Measurements from ENCODE around the gene RAB10. TPM values are rescaled to one million over a fixed set of nuclear protein-coding genes. Genes with fewer than 3 reads are reported as not detected.
"Not testable (repeated sequence)": the region's sequence is repeated elsewhere in the genome, so short reads cannot be mapped to it uniquely, and the experiment has no call there.

The RAB10 gene
- total and polyA plus RNA-seq, 4 donors = 45.8 to 92.4 (median 69.0) TPM

GRCh38 chr2:26086155-26086637, 52.3 kb downstream of the RAB10 start:
- H3K27ac ChIP-seq (ENCODE audit: low read depth in 1 of 2, low read length in 2 of 2) = no peak overlapping the region
- H3K9me3 ChIP-seq (ENCODE audit: control insufficient read depth, low read length) = no peaks in the 10 kb centered on the region
- no peaks in the 10 kb centered on the region for H3K36me3 ChIP-seq (ENCODE audit: control insufficient read depth in 1 of 2, insufficient read depth in 2 of 2, low read length in 1 of 2)
- H3K27me3 ChIP-seq (ENCODE audit: control insufficient read depth in 1 of 2, insufficient read depth in 2 of 2, low read length in 1 of 2) = no peaks in the 10 kb centered on the region
- ATAC-seq (ENCODE audit: low FRiP score) (no peak), DNase-seq (no peak)
- no peaks in the 10 kb centered on the region for H3K4me1 ChIP-seq (ENCODE audit: control insufficient read depth in 1 of 2, insufficient read depth in 2 of 2, low read length in 2 of 2)
- no peak overlapping the region for H3K4me3 ChIP-seq (ENCODE audit: low read length in 2 of 2)
- intact Hi-C loops (cut with DNase I) = no loop called here
- WGBS, 2 donors = 84 to 91% methylated on average over 5 of the region's 5 CpGs

GRCh38 chr2:26086779-26087178, 52.9 kb downstream of the RAB10 start:
- 85 to 87% methylated on average over 5 of the region's 5 CpGs for WGBS, 2 donors
- no peak for DNase-seq

DNA sequence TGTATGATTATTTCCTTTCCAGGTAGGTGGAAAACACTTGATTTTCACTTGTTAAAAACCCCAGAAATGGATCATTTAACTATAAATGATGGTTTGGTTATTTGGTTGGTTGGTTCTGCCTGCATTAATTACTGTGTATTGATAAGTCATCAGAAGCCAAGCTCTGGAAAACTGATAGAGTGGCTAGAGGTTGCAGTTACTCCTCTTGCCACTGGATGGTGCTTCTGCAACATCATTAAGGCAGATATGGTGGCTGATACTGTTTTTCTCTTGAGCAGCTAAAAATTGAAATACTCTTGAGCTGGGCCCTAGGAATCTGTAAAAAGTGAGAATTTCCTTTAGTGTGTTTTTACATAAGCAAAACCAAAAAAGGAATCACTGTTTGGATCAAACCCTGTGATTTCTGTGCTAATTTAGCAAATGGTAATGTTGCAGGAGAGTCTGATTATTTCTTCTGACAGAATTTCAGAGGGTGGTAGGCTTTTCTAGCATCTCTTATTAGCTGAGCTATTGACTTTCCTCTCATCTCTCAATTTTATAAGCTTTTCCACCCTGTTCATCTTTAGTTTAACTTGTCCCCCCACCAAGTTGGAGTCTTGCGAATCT, 54.3 kb downstream of the RAB10 start:
- intact Hi-C loops (cut with DNase I) = no loop called here
- no peak for DNase-seq
- WGBS, 2 donors = 95 to 98% methylated on average over 1 of the region's 1 CpG
- H3K4me3 ChIP-seq (ENCODE audit: low read length in 2 of 2) = no peak overlapping the region
- H3K9me3 ChIP-seq (ENCODE audit: control insufficient read depth, low read length) = no peaks in the 10 kb centered on the region
- no peaks in the 10 kb centered on the region for H3K27me3 ChIP-seq (ENCODE audit: control insufficient read depth in 1 of 2, insufficient read depth in 2 of 2, low read length in 1 of 2)
- no peak for ATAC-seq (ENCODE audit: low FRiP score)
- H3K27ac ChIP-seq (ENCODE audit: low read depth in 1 of 2, low read length in 2 of 2) = no peak overlapping the region
- no peaks in the 10 kb centered on the region for H3K36me3 ChIP-seq (ENCODE audit: control insufficient read depth in 1 of 2, insufficient read depth in 2 of 2, low read length in 1 of 2)
- H3K4me1 ChIP-seq (ENCODE audit: control insufficient read depth in 1 of 2, insufficient read depth in 2 of 2, low read length in 2 of 2) = peaks cover 0 to 2% of the 10 kb centered on the region in 2 donors

More at GRCh38 chr2:26086779-26087178, 52.9 kb downstream of the RAB10 start:
- H3K27ac ChIP-seq (ENCODE audit: low read depth in 1 of 2, low read length in 2 of 2) = no peak overlapping the region
- H3K27me3 ChIP-seq (ENCODE audit: control insufficient read depth in 1 of 2, insufficient read depth in 2 of 2, low read length in 1 of 2) = no peaks in the 10 kb centered on the region
- H3K36me3 ChIP-seq (ENCODE audit: control insufficient read depth in 1 of 2, insufficient read depth in 2 of 2, low read length in 1 of 2) = no peaks in the 10 kb centered on the region
- ATAC-seq (ENCODE audit: low FRiP score) = no peak
- no peaks in the 10 kb centered on the region for H3K4me1 ChIP-seq (ENCODE audit: control insufficient read depth in 1 of 2, insufficient read depth in 2 of 2, low read length in 2 of 2)
- H3K4me3 ChIP-seq (ENCODE audit: low read length in 2 of 2) = no peak overlapping the region
- intact Hi-C loops (cut with DNase I) = no loop called here
- H3K9me3 ChIP-seq (ENCODE audit: control insufficient read depth, low read length) = no peaks in the 10 kb centered on the region

- WGBS, 2 donors = 60 to 77% methylated on average over 4 of the region's 4 CpGs
- H3K4me3 ChIP-seq (ENCODE audit: low read length in 2 of 2); H3K36me3 ChIP-seq (ENCODE audit: control insufficient read depth in 1 of 2, insufficient read depth in 2 of 2, low read length in 1 of 2); DNase-seq; intact Hi-C loops (cut with DNase I); ATAC-seq (ENCODE audit: low FRiP score); H3K27me3 ChIP-seq (ENCODE audit: control insufficient read depth in 1 of 2, insufficient read depth in 2 of 2, low read length in 1 of 2); H3K9me3 ChIP-seq (ENCODE audit: control insufficient read depth, low read length); H3K4me1 ChIP-seq (ENCODE audit: control insufficient read depth in 1 of 2, insufficient read depth in 2 of 2, low read length in 2 of 2); H3K27ac ChIP-seq (ENCODE audit: low read depth in 1 of 2, low read length in 2 of 2): not testable (repeated sequence)
Observed at GRCh38 chr2:26088931-26089330, 55.0 kb downstream of the RAB10 start.

DNA sequence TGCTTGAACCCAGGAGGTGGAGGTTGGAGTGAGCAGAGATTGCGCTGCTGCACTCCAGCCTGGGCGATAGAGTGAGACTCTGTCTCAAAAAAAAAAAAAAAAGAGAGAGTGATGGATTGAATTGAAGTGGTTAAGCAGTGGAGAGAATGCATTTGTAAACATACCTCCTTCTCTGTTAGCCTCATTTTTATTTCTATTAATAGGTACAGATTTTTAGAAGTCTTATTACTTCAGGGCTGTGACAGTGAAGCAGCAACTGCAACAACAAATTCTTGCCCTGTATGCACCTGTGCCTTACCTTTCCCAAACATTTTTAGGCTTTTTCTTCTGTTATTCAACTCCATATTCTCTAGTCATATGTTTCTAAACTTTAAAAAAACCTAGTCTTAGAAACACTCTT, 55.5 kb downstream of the RAB10 start:
- Histone ChIP-seq H3K27me3 (ENCODE audit: control insufficient read depth in 1 of 2, insufficient read depth in 2 of 2, low read length in 1 of 2) (no peaks in the 10 kb centered on the region), H3K4me3 (ENCODE audit: low read length in 2 of 2) (no peak overlapping the region), H3K4me1 (ENCODE audit: control insufficient read depth in 1 of 2, insufficient read depth in 2 of 2, low read length in 2 of 2) (peaks cover 0 to 2% of the 10 kb centered on the region in 2 donors), H3K36me3 (ENCODE audit: control insufficient read depth in 1 of 2, insufficient read depth in 2 of 2, low read length in 1 of 2) (no peaks in the 10 kb centered on the region), H3K9me3 (ENCODE audit: control insufficient read depth, low read length) (no peaks in the 10 kb centered on the region), H3K27ac (ENCODE audit: low read depth in 1 of 2, low read length in 2 of 2) (no peak overlapping the region)
- no peak for DNase-seq
- WGBS, 2 donors = 44 to 76% methylated on average over 2 of the region's 2 CpGs
- ATAC-seq (ENCODE audit: low FRiP score) = no peak
- intact Hi-C loops (cut with DNase I) = no loop called here

- intact Hi-C loops (cut with DNase I) = no loop called here
- 88 to 89% methylated on average over 5 of the region's 5 CpGs for WGBS, 2 donors
Observed at GRCh38 chr2:26095758-26096157, 61.9 kb downstream of the RAB10 start.

DNA sequence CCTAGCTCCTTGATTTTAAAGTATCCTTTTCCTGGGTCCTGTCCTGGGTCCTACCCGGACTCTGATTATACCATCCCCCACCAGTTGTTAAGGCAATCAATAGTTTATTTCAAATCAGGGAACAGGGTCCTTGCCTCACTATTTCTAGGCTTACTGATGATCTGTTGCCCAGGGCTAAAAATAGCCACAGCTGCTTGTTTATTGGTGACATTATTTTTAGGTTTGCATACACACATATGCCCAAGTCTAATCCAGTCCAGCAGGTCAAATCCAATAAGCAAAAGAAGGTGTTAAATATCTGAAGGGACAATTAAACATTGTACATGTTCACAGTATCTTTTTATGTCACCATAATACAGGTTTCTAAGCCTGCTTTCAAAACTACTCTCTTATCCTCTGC, 66.0 kb downstream of the RAB10 start:
- H3K27me3 ChIP-seq (ENCODE audit: control insufficient read depth in 1 of 2, insufficient read depth in 2 of 2, low read length in 1 of 2) = no peaks in the 10 kb centered on the region
- H3K36me3 ChIP-seq (ENCODE audit: control insufficient read depth in 1 of 2, insufficient read depth in 2 of 2, low read length in 1 of 2) = no peaks in the 10 kb centered on the region
- ATAC-seq (ENCODE audit: low FRiP score) = no peak
- no peak overlapping the region for H3K4me3 ChIP-seq (ENCODE audit: low read length in 2 of 2)
- 85 to 95% methylated on average over 1 of the region's 1 CpG for WGBS, 2 donors
- no peak overlapping the region for H3K27ac ChIP-seq (ENCODE audit: low read depth in 1 of 2, low read length in 2 of 2)
- no peaks in the 10 kb centered on the region for H3K9me3 ChIP-seq (ENCODE audit: control insufficient read depth, low read length)
- no peak for DNase-seq
- intact Hi-C loops (cut with DNase I) = no loop called here
- H3K4me1 ChIP-seq (ENCODE audit: control insufficient read depth in 1 of 2, insufficient read depth in 2 of 2, low read length in 2 of 2) = no peaks in the 10 kb centered on the region

More at GRCh38 chr2:26095758-26096157, 61.9 kb downstream of the RAB10 start:
- no peak for DNase-seq
- no peak for ATAC-seq (ENCODE audit: low FRiP score)
- H3K4me3 ChIP-seq (ENCODE audit: low read length in 2 of 2) = no peak overlapping the region
- no peak overlapping the region for H3K27ac ChIP-seq (ENCODE audit: low read depth in 1 of 2, low read length in 2 of 2)
- no peaks in the 10 kb centered on the region for H3K36me3 ChIP-seq (ENCODE audit: control insufficient read depth in 1 of 2, insufficient read depth in 2 of 2, low read length in 1 of 2)
- no peaks in the 10 kb centered on the region for H3K9me3 ChIP-seq (ENCODE audit: control insufficient read depth, low read length)
- H3K4me1 ChIP-seq (ENCODE audit: control insufficient read depth in 1 of 2, insufficient read depth in 2 of 2, low read length in 2 of 2) = peaks cover 0 to 2% of the 10 kb centered on the region in 2 donors
- H3K27me3 ChIP-seq (ENCODE audit: control insufficient read depth in 1 of 2, insufficient read depth in 2 of 2, low read length in 1 of 2) = no peaks in the 10 kb centered on the region

GRCh38 chr2:26100384-26100783, 66.5 kb downstream of the RAB10 start:
- Histone ChIP-seq H3K27ac (ENCODE audit: low read depth in 1 of 2, low read length in 2 of 2) (no peak overlapping the region), H3K9me3 (ENCODE audit: control insufficient read depth, low read length) (no peaks in the 10 kb centered on the region), H3K4me1 (ENCODE audit: control insufficient read depth in 1 of 2, insufficient read depth in 2 of 2, low read length in 2 of 2) (no peaks in the 10 kb centered on the region), H3K4me3 (ENCODE audit: low read length in 2 of 2) (no peak overlapping the region), H3K27me3 (ENCODE audit: control insufficient read depth in 1 of 2, insufficient read depth in 2 of 2, low read length in 1 of 2) (no peaks in the 10 kb centered on the region), H3K36me3 (ENCODE audit: control insufficient read depth in 1 of 2, insufficient read depth in 2 of 2, low read length in 1 of 2) (no peaks in the 10 kb centered on the region)
- WGBS, 2 donors = 47 to 70% methylated on average over 1 of the region's 1 CpG
- ATAC-seq (ENCODE audit: low FRiP score) = no peak
- intact Hi-C loops (cut with DNase I) = no loop called here
- no peak for DNase-seq

GRCh38 chr2:26103752-26104151, 69.9 kb downstream of the RAB10 start:
- H3K27me3 ChIP-seq (ENCODE audit: control insufficient read depth in 1 of 2, insufficient read depth in 2 of 2, low read length in 1 of 2) = no peaks in the 10 kb centered on the region
- H3K36me3 ChIP-seq (ENCODE audit: control insufficient read depth in 1 of 2, insufficient read depth in 2 of 2, low read length in 1 of 2) = no peaks in the 10 kb centered on the region
- no peak for ATAC-seq (ENCODE audit: low FRiP score)
- no peaks in the 10 kb centered on the region for H3K9me3 ChIP-seq (ENCODE audit: control insufficient read depth, low read length)
- no peak overlapping the region for H3K4me3 ChIP-seq (ENCODE audit: low read length in 2 of 2)
- no peak for DNase-seq
- H3K4me1 ChIP-seq (ENCODE audit: control insufficient read depth in 1 of 2, insufficient read depth in 2 of 2, low read length in 2 of 2) = no peaks in the 10 kb centered on the region
- intact Hi-C loops (cut with DNase I) = no loop called here
- WGBS, 2 donors = 95 to 98% methylated on average over 4 of the region's 4 CpGs
- H3K27ac ChIP-seq (ENCODE audit: low read depth in 1 of 2, low read length in 2 of 2) = no peak overlapping the region
